GM19468 (cell line): ENCODE measurements around the gene RPL18A.
"Not testable (repeated sequence)": the region's sequence is repeated elsewhere in the genome, so short reads cannot be mapped to it uniquely, and the experiment has no call there.

Experiments
- ATAC-seq: cut with Tn5 transposase; IDR thresholded peaks from one replicate; pipeline ENCODE4 v1.9.1; 2021; ENCODE audit warnings: mild to moderate bottlenecking, moderate library complexity, moderate number of reproducible peaks; ENCODE audit not compliant: unreplicated experiment; ENCODE audit errors: extremely low read depth

The RPL18A gene

DNA sequence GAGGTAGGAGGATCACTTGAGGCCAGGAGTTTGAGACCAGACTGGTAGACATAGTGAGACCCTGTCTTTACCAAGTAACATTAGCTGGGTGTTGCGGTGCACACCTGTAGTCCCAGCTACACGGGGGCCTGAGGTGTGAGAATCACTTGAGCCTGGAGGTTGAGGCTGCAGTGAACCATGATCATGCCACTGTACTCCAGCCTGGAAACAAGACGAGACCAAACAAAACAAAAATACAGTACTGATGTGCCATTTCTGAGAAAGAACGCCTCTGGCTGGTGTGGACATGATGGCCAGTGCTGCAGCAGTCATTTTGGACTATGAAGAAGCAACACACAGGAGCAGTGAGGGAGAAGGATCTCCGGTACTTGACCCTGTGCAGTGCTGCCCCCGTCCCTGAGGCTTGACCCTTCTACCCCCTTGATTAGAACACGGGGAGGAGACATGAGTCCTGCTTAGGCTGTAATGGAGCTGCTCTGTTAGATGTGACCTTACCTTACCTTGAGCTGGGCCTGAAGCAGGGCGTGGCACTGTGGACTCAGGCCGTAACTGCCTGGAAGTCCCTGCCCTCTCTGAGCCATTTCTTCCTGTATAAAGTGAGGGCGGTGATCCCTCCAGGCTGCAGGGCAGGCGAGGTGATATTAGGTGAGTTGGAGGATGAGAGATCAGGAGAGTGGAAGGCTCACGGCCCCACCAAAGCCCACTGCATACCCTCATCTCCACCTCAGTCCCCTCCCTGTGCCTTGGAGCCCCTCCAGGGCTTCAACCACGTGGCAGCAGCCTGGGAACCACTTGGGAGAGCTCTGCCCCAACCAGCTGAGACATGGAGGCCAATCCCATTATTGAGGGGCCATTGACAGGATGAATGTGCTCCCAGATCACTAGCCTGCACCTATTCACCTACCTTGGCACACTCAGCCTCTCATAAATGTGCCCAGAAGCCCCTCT, 5.9 kb downstream of the RPL18A start:
- ATAC-seq: no peak

DNA sequence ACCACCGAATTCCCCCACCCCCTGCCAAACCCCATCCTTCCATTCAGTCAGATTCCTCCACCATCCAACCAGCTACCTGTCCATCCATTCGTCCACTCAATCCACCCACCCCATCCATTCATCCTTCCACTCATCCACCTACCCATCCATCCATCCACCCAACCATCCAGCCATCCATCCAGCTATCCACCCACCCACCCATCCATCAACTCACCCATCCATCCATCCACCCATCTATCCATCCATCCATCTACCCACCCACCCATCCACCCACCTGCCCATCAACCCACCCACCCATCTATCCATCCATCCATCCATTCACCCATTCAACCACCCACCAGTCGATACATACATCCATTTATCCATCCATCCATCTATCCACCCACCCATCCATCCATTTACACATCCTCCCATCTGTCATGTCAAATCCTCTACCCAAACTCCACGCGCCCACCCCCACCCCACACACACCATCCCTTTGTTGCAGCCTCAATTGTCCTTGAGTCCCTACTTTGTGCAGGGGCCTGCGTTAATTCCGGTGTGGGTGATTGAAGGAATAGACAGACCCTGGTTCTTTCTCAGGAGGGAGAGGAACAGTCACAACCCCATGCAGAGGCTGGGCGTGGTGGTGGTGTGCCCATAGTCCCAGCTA, 6.7 kb downstream of the RPL18A start:
- ATAC-seq: no peak

DNA sequence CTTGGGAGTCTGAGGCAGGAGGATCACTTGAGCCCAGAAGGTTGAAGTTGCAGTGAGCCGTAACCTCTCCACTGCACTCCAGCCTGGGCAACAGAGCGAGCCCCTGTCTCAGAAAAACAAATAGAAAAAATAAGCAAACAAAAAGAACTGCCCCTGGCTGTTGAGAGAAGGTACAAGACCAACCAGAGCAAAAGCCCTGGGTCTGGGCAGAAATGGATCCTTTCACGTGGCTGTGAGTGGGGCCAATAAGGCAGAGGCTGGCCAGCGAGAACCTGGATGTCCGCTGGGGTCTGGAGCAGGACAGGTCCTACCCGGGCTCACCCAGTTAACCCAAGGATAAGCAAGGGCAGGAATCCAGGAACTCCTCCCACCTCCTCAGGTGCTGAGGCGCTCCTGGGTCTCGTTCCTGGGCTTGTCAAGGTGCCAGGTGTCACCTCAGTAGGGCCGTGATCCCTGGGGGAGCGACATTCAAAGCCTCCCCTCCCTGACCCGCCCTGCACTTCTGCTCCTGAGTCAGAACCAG, 7.3 kb downstream of the RPL18A start:
- ATAC-seq: no peak

DNA sequence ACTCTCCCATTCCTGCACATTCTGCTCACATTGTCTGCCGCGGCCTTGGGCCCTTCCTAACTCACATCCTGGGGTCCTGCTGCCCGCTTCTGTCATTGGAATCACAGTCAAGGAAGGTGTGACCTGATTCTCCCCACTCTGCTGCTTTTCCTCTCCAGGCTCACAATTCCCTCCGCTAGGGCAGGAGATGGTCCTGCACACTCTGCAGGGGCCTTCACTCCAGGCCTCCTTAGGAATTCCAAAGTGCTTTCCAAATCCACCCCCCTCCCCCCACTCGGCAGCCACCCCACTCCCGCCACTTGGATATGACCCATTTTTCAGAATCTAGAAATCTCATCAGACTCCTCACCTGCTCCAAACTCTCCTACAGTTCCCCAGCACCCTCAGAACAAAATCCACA, 9.0 kb downstream of the RPL18A start:
- ATAC-seq: no peak

DNA sequence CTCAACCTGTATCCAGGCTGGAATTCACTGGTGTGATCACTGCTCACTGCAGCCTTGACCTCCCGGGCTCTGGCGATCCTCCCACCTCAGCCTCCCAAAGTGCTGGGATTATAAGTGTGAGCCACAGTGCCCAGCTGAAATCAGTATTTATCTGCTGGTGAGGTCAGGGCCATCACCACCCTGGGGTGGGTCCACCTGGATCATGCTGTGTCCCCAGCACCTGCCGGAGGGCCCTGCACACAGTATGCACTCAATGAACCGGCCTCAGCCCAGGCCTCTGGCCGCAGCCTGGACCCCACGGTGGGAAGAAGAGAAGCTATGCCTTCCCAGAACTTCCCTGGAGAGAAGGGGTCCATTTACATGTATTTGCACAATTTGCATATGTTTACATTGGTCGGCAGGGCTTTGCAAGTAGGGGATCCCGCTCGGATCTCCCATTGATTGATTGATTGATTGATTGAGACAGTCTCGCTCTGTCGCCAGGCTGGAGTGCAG, 9.5 kb downstream of the RPL18A start:
- ATAC-seq: no peak

DNA sequence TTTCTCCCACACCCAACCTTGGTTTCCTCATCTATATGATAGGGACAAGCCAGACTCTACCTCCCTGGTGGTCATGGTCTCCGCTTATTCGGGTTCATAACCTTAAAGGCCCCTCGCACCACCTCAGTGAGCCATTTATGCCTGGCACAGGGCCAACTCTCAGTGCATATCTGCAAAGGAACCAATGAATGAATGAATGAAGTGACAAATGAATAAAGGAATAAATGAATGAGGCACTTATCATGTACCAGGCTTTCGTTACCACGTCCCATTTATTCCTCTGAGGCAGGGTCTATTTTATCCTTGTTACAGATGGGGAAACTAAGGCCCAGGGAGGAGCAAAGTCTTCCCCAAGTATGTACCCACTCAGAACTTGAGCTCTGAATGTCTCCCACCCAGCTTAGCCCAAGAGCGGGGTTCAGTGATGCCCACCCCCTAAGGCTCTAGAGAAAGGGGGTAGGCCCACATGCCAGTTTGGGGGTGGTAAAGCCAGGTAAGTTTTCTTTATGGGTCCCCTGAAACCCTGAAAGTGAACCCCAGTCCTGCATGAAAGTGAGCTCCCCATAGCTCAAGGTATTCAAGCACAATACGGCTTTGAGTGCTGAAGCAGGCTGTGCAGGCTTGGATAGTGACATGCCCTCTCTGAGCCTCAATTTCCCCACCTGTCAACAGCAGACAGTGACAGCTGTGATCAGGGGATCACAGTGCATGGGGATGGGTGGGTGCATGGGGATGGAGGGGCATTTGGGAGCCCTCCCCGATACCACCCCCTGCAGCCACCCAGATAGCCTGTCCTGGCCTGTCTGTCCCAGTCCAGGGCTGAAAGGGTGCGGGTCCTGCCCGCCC, 11.5 kb downstream of the RPL18A start:
- no peak for ATAC-seq

DNA sequence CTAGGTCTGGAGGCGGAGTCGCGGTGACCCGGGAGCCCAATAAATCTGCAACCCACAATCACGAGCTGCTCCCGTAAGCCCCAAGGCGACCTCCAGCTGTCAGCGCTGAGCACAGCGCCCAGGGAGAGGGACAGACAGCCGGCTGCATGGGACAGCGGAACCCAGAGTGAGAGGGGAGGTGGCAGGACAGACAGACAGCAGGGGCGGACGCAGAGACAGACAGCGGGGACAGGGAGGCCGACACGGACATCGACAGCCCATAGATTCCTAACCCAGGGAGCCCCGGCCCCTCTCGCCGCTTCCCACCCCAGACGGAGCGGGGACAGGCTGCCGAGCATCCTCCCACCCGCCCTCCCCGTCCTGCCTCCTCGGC, 12.2 kb downstream of the RPL18A start, which contains the start of gene SLC5A5:
SLC5A5 (plus strand) TSS at position 68 of the 373 bp plus-strand sequence. CDS start 375 bp downstream, outside the sequence.
- no peak for ATAC-seq

DNA sequence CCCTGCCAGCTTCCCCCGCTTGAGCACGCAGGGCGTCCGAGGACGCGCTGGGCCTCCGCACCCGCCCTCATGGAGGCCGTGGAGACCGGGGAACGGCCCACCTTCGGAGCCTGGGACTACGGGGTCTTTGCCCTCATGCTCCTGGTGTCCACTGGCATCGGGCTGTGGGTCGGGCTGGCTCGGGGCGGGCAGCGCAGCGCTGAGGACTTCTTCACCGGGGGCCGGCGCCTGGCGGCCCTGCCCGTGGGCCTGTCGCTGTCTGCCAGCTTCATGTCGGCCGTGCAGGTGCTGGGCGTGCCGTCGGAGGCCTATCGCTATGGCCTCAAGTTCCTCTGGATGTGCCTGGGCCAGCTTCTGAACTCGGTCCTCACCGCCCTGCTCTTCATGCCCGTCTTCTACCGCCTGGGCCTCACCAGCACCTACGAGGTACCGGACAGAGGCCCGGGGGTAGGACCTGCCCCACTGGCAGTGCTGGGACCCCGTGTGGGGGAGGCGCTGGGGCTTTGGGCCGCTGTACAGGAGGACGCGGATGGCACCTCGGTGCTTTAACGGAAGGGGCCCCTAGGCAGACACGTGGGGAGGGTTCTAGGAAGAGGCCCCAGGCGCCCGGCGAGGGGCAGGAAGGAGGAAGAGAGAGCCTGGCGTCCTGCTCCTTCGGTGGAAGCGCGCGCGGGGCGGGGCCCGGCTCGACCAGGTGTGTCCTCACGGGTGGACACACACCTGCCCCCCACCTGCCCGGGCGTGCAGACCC, 12.7 kb downstream of the RPL18A start:
- ATAC-seq: no peak

DNA sequence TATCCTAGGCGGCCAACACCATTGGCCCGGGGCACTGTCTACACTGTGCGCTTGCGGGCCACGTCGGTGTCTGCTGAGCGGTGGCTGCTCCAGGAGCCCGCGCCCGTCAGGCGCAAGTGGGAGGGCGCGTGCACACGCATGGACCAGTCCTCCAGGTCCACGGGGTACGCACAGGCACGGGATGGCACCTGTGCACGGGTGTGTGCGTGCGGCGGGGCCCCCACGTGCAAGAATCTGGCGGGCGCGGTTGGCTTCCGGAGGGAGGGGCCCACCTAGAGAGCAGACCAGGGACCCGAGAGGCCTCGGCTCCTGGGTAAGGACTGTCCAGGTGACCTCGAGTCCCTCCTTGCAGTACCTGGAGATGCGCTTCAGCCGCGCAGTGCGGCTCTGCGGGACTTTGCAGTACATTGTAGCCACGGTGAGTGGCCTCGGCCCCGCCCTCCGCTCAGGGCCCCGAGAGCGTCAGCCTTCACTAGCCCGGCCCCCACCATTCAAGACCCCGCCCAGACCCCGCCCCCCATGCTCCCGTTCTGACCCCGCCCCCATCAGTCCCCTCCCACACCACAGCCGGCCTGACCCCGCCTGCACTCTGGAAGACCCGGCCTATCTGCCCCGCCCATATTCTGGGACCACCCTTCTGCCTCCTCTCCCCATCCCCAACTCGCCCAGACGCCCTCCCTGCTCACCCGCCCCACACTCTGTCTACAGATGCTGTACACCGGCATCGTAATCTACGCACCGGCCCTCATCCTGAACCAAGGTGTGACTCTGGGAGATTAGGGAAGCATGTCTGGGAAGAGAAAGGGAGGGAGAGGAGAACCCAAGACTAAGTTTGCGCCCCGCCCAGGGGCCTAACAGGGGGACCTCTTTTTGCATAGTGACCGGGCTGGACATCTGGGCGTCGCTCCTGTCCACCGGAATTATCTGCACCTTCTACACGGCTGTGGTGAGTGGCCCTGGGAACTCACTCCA, 14.4 kb downstream of the RPL18A start:
- no peak for ATAC-seq

DNA sequence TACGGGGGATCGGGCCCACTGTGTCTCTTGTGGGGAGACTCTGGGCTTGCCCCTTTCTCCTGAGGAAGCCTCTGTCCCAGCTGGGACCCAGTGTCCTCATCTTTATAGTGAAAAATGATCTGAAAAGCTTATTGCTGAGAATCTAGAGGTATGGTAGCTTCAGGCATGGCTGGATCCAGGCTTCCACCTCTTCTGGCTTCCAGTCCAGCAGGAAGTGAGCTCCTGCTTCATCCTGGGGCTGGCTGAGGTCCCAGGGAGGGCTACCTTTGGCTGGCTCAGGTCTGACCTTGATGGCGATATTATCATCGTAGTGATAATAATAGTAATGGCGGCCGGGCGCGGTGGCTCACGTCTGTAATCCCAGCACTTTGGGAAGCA, 15.0 kb downstream of the RPL18A start:
- ATAC-seq: no peak

DNA sequence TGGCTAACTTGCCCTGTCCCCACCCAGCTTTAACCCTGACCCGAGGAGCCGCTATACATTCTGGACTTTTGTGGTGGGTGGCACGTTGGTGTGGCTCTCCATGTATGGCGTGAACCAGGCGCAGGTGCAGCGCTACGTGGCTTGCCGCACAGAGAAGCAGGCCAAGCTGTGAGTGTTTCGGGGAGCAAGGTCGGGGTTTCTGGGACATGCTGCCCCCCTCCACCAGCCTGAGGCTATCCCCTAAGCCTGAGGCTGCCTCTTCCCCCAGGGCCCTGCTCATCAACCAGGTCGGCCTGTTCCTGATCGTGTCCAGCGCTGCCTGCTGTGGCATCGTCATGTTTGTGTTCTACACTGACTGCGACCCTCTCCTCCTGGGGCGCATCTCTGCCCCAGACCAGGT, 18.0 kb downstream of the RPL18A start:
- ATAC-seq: no peak

DNA sequence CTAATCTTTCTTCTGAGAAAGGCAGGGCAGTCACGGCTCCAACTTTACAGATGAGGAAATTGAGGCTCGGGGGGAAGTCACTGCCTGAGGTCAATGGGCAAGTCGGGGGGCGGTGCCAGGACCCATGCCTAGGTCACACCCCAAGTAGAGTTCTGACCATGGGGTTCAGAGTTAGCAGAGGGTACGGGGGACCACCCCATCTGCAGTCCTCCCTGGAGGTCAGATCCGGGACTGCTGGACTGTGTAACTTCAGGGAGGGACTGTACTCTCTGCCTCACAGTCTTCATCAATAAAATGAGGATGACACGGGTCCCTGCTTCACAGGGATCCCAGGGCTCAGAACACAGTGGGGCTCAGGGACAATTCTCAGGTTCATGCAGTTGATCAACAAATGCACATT, 19.8 kb downstream of the RPL18A start:
- no peak for ATAC-seq

DNA sequence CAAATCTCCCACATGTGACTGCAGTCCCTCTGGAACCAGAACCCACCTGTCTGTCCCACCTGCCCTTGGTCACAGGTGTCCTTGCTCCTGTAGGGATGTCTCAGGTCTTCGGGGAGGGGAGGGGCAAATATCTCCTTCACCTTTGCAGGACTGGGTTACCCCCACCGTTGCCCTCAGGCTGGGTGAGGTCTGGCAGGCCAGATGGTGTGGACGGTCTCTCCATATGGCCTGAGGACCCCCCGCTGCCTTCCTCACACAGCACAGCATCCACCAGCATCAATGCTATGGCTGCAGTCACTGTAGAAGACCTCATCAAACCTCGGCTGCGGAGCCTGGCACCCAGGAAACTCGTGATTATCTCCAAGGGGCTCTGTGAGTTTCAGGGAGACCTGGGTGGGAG, 22.0 kb downstream of the RPL18A start:
- ATAC-seq: no peak

DNA sequence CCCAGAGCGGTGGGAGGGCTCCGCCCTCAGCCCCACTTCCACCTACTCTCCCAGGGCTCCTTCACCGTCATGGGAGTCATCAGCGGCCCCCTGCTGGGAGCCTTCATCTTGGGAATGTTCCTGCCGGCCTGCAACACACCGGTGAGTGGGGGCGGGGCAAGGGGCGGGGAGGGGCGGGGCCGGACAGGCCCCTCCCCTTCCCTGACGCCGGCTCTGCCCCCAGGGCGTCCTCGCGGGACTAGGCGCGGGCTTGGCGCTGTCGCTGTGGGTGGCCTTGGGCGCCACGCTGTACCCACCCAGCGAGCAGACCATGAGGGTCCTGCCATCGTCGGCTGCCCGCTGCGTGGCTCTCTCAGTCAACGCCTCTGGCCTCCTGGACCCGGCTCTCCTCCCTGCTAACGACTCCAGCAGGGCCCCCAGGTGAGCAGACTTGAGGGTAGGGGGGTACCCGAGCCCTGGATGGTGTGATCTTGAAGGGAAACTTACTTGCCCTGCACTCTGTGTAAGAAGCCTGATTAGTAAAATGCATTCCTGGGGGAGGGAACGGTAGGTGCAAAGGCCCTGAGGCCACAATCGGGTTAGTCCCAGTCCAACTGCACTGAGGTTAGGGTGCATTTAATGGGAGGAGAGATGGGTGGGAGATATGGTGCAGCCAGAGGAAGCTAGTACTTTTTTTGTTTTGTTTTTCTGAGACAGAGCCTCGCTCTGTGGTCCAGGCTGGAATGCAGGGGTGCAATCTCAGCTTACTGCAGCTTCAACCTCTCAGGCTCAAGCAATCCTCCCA, 24.1 kb downstream of the RPL18A start:
- no peak for ATAC-seq

DNA sequence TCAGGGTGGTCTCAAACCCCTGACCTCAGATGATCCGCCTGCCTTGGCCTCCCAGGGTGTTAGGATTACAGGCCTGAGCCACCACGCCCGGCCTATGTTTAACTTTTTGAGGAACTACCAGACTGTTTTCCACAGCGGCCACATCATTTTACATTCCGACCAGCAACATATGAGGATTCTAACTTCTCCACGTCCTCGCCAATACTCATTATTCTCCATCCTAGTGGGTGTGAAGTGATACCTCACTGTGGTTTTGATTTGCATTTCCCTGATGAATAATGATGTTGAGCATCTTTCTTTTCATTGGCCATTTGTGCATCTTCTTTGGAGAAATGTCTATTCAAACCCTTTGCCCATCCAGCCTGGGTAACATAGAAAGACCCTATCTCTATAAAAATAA, 26.8 kb downstream of the RPL18A start:
- ATAC-seq: no peak

DNA sequence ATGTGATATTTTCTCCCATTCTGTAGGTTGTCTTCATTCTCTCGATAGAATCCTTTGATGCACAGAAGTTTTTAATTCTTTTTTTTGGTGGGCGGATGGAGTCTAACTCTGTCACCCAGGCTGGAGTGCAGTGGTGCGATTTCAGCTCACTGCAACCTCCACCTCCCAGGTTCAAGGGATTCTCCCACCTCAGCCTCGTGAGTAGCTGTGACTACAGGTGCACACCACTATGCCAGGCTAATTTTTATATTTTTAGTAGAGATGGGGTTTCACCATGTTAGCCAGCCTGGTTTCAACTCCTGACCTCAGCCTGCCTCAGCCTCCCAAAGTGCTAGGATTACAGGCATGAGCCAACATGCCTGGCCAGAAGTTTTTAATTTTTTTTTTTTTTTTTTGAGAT, 27.5 kb downstream of the RPL18A start:
- ATAC-seq: not testable (repeated sequence)

DNA sequence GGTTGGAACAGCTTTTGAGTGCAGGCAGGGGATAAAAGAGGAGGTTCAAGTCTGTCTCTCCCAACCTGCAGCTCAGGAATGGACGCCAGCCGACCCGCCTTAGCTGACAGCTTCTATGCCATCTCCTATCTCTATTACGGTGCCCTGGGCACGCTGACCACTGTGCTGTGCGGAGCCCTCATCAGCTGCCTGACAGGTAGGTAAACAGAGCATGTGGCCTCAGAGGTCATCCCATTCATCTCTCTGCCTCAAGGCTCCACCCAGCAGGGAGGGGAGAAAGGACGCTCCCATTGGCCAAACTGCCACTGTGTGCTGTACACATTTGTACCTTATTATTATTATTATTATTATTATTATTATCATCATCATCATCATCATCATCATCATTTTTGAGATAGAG, 28.6 kb downstream of the RPL18A start:
- no peak for ATAC-seq
